ENCODE data around the gene NOD1. TPM values are rescaled to one million over a fixed set of nuclear protein-coding genes. Genes with fewer than 3 reads are reported as not detected.
"Not testable (repeated sequence)": the region's sequence is repeated elsewhere in the genome, so short reads cannot be mapped to it uniquely, and the experiment has no call there.

The NOD1 gene
- total RNA-seq, 1 donor from 2014 or later: 4.2 TPM

DNA sequence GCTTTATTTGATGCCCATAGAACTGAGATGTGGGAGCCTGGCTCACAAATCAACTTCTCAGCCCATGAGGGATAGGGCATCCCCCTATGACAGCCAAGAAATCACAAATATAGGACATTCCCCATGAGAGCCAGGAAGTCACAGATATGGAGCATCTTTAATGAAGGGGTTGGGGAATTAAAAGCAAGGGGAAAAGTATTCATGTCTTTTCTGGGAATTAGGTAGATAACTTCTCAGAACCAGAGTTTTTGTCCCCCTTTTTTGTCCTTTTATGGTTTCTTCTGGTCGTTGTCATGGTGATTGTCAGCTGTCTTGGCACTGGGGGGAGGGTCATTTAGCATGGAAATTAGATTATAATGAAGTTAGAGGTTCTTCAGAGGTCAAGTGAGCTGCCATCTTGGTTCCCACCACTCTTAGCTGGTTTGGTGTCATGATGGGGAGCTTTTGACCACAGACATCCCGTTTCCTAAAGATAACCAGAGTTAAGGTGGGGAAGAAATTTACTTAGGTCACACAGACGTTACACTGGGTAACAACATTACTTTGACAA is 56.9 kb downstream of the NOD1 start:
- FAIRE-seq (no peak), DNase-seq (ENCODE audit: low read depth) (no peak)
- peaks cover 3% of the 10 kb centered on the region for H3K36me3 ChIP-seq (ENCODE audit: control insufficient read depth, insufficient read depth, low read length)
- TF ChIP-seq, protein P1, sequence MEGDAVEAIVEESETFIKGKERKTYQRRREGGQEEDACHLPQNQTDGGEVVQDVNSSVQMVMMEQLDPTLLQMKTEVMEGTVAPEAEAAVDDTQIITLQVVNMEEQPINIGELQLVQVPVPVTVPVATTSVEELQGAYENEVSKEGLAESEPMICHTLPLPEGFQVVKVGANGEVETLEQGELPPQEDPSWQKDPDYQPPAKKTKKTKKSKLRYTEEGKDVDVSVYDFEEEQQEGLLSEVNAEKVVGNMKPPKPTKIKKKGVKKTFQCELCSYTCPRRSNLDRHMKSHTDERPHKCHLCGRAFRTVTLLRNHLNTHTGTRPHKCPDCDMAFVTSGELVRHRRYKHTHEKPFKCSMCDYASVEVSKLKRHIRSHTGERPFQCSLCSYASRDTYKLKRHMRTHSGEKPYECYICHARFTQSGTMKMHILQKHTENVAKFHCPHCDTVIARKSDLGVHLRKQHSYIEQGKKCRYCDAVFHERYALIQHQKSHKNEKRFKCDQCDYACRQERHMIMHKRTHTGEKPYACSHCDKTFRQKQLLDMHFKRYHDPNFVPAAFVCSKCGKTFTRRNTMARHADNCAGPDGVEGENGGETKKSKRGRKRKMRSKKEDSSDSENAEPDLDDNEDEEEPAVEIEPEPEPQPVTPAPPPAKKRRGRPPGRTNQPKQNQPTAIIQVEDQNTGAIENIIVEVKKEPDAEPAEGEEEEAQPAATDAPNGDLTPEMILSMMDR (IDR thresholded peaks at IDR 0.05; ENCODE audit: insufficient read depth, low read length, severe bottlenecking): no peak
- no peak overlapping the region for H3K4me3 ChIP-seq (ENCODE audit: low read depth, low read length)
- no peaks in the 10 kb centered on the region for H3K27me3 ChIP-seq (ENCODE audit: control insufficient read depth, insufficient read depth, low read length)

DNA sequence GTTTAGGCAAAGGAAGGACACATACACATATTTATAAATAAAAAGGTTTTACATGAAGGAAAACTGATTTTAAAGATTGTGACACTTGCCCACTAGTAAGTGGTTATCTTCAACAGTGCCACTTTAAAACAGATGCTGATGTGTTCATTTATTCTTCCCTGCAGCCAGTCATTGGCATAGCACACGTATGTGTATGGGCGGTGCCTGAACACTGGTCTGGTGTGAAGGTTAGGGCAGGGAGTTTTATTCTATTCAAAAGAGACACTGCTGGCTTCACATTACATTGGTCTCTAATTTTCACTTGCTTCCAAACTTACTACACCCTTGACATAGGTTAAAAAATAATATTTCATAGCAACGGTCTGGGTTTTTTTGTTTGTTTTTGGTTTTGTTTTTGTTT is 57.9 kb downstream of the NOD1 start:
- Histone ChIP-seq H3K27me3 (ENCODE audit: control insufficient read depth, insufficient read depth, low read length) (no peaks in the 10 kb centered on the region), H3K36me3 (ENCODE audit: control insufficient read depth, insufficient read depth, low read length) (peaks cover 3% of the 10 kb centered on the region), H3K4me3 (ENCODE audit: low read depth, low read length) (no peak overlapping the region)
- no peak for DNase-seq (ENCODE audit: low read depth)
- TF ChIP-seq, protein P1 (IDR thresholded peaks at IDR 0.05; ENCODE audit: insufficient read depth, low read length, severe bottlenecking): no peak
- FAIRE-seq: no peak

DNA sequence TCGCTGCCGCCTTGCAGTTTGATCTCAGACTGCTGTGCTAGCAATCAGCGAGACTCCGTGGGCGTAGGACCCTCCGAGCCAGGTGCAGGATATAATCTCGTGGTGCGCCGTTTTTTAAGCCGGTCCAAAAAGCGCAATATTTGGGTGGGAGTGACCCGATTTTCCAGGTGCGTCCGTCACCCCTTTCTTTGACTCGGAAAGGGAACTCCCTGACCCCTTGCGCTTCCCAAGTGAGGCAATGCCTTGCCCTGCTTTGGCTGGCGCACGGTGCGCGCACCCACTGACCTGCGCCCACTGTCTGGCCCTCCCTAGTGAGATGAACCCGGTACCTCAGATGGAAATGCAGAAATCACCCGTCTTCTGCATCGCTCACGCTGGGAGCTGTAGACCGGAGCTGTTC is 58.5 kb downstream of the NOD1 start:
- FAIRE-seq; H3K36me3 ChIP-seq (ENCODE audit: control insufficient read depth, insufficient read depth, low read length); H3K4me3 ChIP-seq (ENCODE audit: low read depth, low read length); H3K27me3 ChIP-seq (ENCODE audit: control insufficient read depth, insufficient read depth, low read length); DNase-seq (ENCODE audit: low read depth): not testable (repeated sequence)

DNA sequence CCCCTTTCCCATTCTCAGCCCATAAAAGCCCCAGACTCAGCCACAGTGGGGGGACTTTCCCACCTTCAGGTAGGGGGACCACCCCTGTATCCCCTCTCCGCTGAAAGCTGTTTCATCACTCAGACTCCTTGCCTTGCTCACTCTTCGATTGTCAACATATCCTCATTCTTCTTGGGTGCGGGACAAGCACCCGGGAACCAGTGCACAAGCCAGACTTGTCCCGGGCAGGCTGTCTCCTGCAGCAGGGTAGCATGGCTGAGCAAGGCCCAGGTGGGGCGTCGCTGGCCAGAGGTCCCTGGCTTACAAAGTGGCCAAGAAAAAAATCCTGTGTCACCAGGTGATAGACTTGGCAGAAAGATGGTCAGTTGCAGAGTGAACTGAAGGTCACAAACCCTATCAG is 64.7 kb downstream of the NOD1 start:
- no peak for DNase-seq (ENCODE audit: low read depth)
- Histone ChIP-seq H3K4me3 (ENCODE audit: low read depth, low read length) (no peak overlapping the region), H3K36me3 (ENCODE audit: control insufficient read depth, insufficient read depth, low read length) (no peaks in the 10 kb centered on the region), H3K27me3 (ENCODE audit: control insufficient read depth, insufficient read depth, low read length) (no peaks in the 10 kb centered on the region)
- TF ChIP-seq, protein P1 (IDR thresholded peaks at IDR 0.05; ENCODE audit: insufficient read depth, low read length, severe bottlenecking): no peak
- no peak for FAIRE-seq

DNA sequence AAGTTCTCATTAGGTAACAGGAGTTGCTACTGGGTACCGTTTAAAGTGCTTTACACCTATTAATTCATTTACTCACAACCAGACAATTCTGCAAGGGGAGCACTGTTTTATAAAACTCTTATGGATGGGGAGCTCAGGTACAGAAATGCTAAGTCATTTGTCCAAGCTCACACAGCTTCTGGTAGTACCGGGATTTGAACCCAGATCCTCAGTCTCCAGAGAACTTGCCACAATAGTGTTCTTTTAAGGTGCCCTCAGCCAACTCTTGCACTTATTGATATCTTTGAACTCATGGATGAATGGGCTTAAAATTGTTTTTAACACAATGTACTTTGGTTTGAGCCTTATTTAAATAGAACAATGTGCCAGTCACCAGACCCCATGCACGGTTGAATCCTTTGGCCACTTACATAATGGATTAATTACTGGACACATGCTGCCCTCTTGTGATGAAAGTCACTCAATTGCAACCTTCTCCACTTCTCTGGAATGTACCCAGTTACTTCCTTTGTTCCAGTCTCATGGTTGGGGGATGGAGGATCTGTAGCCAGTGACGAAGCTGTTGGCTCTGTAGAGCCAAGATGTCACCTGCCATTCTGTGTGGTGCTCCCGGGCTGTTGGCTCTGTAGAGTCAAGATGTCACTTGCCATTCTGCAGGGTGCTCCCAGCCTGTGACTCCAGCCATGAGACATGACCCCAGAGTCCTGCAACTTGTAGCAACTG is 65.6 kb downstream of the NOD1 start:
- FAIRE-seq (no peak), DNase-seq (ENCODE audit: low read depth) (peak; percentile 75)
- Histone ChIP-seq H3K27me3 (ENCODE audit: control insufficient read depth, insufficient read depth, low read length) (no peaks in the 10 kb centered on the region), H3K36me3 (ENCODE audit: control insufficient read depth, insufficient read depth, low read length) (no peaks in the 10 kb centered on the region), H3K4me3 (ENCODE audit: low read depth, low read length) (no peak overlapping the region)
- TF ChIP-seq, protein P1 (IDR thresholded peaks at IDR 0.05; ENCODE audit: insufficient read depth, low read length, severe bottlenecking): peak; percentile 53

DNA sequence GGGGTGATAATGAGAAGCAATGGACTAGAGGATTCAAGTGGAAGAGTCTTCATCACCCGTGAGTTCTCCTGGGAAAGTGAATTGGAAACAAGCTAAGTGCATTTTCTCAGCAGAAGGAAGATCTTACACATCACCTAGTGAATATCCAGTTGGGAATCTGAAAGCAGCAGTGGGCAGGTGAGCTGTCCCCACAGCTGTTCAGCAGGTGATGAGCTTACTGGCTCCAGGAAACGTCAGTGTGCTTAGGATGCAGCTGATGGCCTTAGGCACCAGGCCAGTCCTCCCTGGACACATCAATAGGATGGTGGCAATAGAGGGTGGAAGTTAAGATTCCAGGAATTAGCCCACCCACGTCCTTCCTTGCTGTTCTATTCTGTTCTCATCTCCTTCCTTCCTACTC is 66.7 kb downstream of the NOD1 start:
- Histone ChIP-seq H3K36me3 (ENCODE audit: control insufficient read depth, insufficient read depth, low read length) (no peaks in the 10 kb centered on the region), H3K4me3 (ENCODE audit: low read depth, low read length) (no peak overlapping the region), H3K27me3 (ENCODE audit: control insufficient read depth, insufficient read depth, low read length) (no peaks in the 10 kb centered on the region)
- DNase-seq (ENCODE audit: low read depth): no peak
- no peak for FAIRE-seq
- TF ChIP-seq, protein P1 (IDR thresholded peaks at IDR 0.05; ENCODE audit: insufficient read depth, low read length, severe bottlenecking): no peak

Measured in bronchial epithelial cell (primary cell).